Activated CD4-positive, alpha-beta T cell treated with anti-CD3 and anti-CD28 coated beads for 4 hours (primary cell): ENCODE results near the gene RFX2.
"Not testable (repeated sequence)": the region's sequence is repeated elsewhere in the genome, so short reads cannot be mapped to it uniquely, and the experiment has no call there.

ENCODE experiments used
- DNase-seq, 2 donors: peaks; one replicate each; pipeline ENCODE4 v3.0.0-alpha.2; 2020

RFX2 gene

DNA sequence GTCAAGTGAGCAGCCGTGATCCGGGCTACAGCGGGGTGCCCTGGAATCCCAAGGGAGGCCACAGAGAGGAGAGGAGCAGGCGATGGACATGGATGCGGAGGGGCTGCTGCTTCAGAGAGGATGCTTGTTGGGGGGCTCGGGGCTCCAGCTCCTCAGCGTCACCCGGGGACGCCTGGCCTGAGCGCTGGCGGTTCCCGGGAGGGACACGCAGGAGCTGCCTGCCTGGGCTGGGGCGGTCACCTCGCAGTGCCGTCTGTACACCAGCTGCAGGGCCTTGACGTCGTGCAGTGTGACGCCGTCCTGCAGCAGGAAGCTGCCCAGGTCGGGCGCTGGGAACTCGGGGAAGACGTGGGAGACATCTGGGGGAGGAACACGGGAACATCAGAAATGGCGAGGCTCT lies 102.4 kb downstream of the RFX2 start:
- DNase-seq, result no peak

DNA sequence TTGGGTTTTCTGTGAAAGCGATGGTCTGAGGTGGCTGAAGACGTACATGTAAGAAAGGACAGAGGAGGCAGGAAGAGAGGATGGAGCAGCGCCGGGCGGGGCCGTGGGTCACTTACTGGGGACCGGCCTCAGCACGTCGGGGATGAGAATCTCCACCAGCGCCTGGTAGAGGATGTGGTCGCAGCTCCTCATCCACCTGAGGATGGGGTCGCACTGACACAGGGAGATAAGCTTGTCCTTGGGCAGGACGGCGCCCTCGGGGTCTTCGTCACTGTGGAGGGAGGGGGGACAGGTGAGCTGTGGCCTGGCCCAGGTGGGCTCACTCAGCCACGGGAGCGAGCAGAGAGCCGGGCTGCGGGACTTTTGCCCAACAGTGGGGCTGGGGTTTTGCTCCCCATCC lies 103.4 kb downstream of the RFX2 start:
- DNase-seq, result no peak

DNA sequence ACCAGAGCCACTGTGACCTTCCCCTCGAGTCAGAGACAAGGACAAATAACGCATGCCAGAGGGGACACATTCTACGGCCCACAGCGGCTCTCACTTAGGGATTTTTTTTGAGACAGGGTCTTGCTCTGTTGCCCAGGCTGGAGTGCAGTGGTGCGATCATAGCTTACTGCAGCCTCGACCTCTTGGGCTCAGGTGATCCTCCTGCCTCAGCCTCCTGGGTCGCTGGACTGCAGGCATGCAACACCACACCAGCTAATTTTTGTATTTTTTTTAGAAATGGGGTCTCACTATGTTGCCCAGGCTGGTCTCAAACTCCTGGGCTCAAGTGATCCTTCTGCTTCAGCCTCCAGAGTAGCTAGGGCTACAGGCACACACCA lies 104.2 kb downstream of the RFX2 start:
- not testable (repeated sequence) for DNase-seq

DNA sequence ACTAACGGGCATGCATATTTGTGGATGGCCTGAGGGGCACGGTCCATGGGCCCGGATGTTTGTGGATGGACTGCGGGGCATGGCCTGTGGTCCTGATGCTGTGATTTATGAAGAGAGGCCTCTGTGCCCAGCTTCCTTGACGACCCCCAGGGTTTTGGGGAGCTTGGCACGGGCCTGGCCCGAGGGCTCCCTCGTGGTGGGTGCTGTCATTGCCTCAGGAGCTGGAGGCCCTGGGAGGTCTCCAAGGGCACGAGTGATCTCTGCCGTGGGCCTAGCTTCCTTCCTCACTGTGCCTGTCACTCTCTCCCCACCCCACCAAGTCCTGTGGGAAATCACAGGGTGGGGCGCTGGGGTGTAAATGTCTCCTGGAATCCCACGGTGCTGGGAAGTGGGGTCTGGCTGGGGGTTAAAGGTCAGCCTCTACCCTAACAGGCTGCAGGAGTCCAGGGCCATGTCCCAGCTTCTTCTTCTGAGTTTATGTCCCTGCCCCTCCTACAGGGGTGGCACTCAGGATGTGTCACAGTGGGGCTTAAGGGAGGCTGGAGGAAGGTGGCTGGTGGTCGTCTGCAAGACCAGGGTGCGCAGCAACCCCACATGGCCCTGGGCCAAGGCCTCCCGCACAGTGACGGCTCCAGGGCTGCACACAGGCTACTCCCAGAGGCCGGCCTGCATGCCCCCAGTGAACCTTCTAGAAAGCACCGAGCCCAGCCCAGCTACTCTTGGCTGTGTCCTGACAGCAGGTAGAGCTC lies 104.8 kb downstream of the RFX2 start:
- DNase-seq, result no peak

DNA sequence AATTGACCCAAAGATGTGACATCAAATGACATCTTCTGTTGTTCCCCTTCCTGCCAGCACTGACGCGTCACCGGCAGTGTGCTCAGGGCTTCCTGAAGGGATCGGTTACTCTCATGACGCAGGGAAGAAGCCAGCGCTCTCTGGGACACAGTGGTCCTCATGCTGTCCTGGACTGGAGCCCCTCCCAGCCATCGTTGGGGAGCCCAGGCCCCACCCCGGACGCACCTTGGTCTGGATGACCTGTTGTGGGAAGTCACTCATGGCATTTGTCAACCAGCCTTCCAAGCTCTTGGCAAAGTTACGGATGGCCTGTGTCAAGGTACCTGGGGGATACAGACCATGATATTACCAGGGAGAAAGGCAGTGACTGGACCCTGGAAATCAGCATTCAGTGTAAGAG lies 106.3 kb downstream of the RFX2 start:
- no peak for DNase-seq

DNA sequence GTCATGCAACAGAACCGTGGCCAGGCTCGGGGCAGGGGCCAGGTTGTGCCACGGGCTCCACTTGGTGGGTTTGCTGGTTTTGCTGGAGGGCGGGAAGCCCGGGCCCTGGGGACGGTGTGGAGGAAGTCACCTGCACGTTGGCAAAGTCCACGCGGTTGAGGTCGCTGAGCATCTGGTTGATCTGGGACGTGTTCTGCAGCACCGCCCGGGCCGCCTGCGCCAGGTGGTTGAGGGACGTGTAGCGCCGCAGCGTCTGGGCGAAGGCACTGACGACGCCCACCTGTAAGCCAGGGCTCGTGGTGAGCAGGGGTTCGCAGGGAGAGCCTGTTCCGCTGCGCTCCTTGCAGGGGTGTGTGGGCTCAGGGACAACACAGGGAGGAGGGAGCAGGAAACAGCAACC lies 107.7 kb downstream of the RFX2 start:
- no peak for DNase-seq

DNA sequence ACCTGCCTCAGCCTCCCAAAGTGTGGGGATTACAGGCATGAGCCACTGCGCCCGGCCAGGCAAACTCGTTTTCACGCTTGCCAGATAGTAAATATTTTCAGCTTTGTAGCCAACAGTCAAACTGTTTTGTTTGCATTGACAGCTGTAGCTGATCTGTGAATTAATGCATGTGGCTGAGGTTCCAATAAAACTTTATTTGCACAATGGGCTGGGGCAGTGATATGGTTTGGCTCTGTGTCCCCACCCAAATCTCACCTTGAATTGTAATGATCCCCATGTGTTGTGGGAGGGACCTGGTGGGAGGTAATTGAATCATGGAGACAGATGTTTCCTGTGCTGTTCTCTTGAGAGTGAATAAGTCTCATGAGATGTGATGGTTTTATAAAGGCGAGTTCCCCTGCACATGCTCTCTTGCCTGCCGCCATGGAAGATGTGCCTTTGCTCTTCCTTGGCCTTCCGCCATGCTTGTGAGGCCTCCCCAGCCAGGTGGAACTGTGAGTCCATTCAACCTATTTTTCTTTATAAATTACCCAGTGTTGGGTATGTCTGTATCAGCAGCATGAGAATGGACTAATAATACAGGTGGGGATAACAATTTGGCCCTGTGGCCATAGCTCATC lies 110.0 kb downstream of the RFX2 start:
- DNase-seq, result no peak

DNA sequence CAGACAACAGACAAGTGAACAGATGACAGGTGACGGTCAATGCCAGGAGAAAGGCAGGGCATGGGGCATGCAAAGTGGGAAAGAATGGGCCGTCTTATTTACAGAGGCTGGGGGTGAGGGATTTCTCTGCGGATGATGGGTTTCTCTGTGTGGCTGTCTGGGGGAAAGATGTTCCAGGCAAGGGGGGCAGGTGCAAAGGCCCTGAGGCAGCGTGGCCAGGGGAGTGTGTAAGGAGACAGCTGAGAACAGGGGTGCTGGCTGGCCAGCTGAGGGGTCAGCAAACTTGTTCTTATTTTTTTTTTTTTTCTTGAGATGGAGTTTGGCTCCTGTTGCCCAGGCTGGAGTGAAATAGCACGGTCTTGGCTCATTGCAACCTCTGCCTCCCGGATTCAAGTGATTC lies 110.6 kb downstream of the RFX2 start:
- DNase-seq, result no peak

DNA sequence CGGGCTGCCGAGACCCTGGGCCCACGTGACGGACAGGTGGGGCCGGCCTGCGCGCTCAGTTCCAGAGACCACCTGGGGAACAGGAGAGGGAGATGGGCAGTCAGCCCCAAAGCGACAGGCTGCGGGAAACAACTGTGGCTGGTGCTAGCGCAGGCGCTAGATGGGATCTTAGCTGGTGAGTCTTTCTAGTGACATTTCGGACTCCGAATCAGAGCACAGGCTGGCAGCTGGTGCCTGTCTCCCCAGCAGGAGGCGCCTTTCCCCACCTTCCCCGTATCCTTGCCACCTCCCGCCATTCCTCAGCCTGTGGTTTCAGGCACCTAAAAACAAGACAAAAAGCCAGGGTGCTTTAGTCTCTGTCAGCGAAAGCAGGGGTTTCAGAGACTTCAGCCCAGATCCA lies 112.9 kb downstream of the RFX2 start:
- DNase-seq, result no peak

DNA sequence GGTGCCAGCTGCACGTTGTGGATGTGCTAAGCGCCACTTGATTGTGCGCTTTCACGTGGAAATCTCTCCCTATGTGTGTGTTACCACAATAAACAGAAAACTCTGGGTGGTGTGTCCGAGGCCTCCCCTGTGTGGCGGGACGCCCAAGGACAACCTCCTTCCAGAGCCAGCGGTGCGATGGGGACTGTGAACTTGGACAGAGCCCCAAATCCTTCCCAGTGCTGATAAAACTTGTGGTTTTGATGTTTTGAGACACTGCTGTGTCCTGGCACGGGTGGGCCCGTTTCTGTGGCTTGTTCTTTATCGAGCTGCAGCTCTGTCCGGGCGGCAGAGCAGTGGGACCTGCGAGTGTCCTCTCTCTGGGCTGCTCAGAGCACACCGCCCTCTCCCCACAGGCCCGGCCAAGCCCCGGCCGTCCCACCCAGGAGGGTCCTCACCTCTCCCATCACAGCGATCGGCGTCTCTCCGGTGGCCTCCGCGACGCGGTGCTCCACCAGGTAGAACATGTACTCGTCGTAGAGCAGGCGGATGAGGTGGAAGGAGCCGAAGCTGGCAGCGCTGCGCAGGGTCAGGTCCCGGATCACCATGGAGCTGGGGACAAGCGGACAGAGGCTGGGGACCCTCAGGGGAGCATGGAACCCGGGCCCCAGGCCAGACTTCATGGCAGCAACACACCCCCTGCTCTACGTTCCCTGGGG lies 113.5 kb downstream of the RFX2 start:
- no peak for DNase-seq

DNA sequence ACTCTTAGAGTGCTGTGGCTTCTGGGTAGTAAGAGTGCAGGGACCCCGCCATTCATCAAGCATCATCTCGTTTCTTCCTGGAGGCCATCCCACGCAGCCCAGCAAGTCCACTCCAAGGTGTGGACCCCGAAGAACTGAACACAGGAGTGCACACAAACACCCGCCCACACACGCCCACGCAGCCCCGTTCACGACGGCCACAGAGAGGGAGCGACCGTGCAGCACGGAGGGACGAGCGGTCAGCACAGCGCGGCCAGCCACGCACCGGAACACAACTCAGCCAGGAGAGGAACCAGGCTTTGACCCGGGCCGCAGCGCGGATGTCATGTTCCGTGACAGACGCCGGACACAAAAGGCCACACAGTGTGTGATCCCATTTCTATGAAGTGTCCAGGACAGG lies 114.2 kb downstream of the RFX2 start:
- DNase-seq, result peak in 1 of 2 donors; percentile 23

DNA sequence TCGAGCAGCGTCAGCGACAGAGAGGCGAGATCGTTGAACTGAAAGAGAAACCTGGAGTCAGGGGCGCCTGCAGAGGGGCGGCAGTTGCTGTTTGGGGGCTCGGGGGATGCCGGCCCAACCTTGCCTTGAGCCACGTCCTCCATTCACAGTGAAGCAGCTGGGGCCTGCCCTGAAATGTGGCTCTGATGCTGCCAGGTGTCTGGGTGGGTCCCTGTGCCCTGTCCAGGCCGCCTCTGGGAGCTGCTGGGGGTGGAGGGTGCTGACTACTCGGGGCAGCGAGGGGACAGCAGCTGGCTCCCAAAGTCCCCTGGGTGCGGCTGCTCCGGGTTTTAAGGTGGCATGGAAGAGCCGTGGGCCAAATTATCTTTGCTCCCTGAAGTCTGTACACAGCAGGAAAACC lies 114.7 kb downstream of the RFX2 start:
- no peak for DNase-seq

DNA sequence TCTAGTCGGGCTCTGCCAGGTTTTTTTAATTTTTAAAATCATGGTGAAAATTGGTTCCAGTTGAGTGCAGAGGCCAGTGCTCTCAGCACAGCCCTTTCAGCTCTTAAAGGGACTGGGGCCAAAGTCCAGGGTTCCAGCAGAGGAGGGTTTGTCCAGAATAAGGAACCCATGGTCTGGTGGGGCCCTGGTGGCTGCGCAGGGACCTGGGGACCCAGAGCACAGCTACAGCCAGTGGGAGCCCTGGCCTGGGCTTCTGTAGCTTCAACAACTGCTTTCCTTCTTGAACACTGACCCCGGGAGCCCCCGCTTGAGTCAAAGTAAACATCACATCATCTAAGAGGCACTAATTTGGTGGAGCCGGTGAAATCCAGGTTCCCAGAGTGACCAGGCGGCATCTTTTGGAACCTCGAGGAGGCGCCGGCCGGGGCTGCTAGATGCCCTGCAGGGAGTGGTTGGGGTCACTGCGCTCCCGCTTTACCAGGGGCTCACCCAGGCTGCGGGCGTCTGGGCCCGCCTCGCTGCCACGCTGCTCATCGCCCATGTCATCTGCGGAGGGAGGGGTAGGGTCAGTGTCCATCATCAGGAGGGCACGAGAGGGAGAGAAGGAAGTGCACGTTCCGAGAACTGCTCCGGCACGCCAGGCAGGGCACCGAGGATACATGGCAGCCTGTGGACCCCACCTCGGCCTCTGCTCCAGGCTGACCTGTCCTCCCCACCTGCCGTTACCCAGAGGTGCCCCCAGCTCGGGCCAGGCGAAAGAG lies 115.7 kb downstream of the RFX2 start:
- no peak for DNase-seq

DNA sequence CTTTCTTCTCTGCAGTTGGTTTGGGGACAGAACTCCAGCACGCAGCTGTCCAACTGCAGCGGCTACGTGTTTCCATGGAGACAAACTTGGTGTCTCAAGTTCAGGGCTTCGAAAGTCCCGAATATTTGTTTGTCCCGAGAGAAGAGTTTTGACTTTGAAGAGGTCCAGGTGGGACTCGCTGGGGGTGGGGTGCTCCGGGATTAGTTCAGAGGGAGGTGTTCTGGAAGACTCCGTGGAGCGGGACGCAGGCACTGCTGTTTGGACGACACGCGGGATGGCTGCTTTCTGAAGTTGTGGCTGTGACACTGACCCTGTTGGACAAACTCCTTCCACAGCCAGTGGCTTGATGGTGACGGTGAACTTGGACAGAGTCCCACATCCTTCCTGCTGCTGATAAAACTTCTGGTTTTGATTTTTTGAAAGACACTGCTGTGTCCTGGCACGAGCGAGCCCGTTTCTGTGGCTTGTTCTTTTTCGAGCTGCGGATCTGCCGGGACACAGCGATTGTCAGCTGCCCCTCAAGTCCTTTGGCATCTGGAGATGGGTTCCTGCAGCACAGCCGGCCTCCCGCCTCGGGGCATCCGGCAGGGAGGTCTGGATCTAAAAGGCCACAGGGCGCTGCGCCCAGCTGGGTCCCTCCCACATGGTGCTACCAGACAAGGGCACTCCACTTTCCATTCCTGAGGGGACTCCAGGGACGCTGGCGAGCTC lies 116.5 kb downstream of the RFX2 start:
- DNase-seq, result no peak

DNA sequence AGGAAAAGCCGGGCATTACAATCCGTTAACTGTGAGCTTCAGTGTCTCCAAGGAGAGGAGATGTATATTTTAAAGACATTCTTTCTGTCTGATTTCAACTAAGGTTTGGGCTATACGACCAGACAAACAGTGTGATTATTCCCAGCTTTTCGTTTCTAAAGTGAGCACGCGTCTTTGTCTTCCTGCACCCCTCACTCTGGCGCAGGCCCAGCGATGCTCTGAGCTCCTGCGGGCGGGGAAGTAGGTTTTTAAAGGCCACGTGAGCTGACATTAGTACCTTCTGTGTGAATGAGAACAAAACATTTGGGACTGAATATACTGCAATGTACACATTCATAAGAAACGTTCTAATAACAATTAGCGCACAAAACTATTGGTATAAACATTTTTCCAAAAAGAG lies 117.1 kb downstream of the RFX2 start:
- DNase-seq, result no peak

DNA sequence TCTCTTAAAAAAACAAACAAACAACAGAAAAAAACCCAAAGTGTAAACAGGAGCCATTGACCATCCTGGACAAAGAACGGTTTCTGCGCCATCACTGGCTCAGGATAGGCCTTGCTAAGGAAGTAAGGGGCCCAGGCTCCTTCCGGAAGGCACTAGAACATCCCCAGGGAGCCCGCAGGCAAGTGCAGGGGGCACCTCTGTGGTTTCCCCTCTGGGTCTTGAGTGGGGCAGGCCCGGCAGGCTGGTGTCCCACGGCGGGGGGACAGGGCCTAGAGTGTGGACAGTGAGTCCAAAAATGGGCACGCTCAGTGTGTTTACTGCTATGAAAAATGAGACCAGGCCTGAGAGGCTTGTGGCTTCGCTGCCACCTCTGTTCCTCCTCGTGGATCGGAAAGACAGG lies 117.5 kb downstream of the RFX2 start:
- no peak for DNase-seq

DNA sequence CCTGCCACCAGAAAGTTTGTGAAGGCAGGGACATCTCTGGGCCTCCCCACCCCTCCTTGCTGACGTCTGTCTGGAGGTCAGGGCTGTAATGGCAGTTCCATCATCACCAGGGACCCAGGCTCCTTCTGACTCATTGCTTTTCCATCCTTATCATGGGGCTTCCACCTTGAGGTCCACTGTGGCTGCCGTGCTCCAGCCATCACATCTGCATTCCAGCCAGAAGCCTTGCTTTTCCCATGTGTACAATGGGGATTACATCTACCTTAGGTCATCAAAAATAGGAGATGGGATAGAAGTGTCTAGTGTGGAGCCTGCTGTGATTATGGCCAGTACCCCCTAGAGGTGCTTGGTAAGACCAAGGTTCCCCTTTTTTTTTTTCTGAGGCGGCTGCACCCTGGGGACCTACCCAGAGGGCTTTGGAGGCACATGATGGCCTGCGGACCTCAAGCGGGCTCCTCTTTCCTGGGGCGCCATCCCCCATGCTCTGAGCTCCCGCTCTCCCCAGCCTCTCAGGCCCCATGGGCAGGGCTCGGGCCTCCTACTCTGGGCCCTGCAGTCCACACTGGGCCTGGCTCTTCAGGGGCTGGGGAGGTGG lies 119.0 kb downstream of the RFX2 start:
- DNase-seq, result no peak

DNA sequence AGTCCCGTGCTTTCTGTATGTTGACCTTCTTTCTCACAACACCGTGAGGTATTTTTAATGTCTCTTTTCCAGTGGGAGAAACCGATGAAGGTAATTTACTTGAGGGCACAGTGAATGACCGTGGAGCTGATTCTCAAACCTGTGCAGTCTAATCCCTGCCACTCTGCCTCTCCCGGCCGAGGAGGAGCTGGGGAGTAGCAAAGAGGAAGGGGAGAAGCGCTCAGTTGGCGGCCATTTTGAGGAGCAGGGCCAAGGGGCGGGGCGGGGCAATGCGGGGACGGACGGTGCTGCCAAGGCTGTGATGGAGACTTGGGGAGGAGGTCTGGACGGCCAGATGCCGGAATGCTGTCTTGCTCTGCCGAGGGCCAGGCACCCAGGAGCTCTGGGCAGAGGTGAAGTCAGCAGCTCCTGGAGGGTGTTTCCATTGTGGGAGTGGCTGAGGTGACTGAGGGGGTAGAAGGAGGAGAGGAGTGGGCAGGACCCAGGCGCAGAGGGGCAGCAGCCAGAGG lies 120.0 kb downstream of the RFX2 start:
- DNase-seq, result no peak

DNA sequence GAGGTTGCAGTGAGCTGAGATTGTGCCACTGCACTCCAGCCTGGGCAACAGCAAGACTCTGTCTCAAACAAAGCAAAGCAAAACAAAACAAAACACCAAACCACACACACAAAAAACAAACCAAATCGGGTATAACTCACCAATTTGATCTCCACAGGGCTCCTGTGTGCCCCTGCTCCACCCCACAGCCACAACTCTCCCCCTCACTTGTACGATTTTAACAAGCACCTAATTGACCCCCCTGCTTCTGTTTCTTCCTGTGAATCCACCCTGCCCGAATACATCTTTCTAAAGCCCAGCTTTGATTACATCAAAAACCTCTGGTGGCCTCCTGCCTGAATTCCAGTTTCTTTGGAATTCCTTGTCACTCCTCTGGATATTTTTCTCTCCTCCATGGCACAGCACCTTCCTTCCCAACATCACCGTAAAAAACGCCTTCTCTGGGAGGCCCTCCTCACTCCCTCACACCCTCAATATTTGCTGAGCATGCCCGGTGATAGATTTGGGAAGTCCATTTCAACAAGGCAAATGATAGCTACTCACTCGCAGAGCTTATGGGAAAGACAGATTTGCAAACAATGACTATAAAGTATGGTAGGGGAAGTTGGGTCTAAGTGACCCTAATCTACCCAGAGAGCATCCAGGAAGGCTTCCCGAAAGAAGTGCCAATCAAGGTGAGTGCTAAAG lies 120.8 kb downstream of the RFX2 start:
- DNase-seq, result no peak

DNA sequence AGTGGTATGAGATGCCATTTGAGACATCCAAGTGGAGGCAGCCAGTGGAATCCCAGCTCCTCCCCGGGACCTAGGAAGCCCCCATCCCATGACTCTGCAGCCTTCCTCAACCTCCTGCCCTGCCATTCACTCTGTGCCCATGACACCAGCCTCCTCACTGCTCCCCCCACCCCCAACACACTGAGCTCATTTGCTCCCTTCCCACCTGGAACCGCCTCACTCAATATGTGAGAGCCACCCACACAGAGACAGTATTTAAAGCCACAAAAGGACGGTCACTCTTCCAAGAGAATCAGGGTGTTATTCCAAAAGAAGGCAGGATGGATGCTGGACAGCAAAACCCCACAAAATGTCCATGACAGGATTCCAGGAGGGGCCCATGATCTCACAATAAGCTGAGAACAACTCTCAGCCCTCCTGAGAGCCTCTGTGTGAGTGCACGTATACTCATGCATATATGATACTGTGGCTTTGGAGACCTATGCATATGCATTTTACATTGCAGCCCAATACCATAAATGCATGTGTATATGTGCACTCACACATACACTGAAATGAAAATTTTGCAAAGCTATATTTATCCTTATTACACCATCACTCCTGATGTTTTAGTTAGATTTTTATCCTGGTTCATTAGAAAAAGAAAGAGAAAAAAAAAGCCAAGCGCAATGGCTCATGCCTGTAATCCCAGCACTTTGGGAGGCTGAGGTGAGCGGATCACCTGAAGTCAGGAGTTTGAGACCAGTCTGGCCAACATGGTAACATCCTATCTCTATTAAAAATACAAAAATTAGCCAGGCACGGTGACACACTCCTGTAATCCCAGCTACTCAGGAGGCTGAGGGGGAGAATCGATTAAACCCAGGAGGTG lies 121.5 kb downstream of the RFX2 start:
- DNase-seq, result no peak
